B cell (primary cell): ENCODE results near the gene HCK. TPM values are rescaled to one million over a fixed set of nuclear protein-coding genes. Genes with fewer than 3 reads are reported as not detected.

ENCODE experiments used
- ATAC-seq: fragments of 200-7000 bp; cut with Tn5 transposase; one replicate; pipeline ENCODE4 v1.10.0; 2021; ENCODE audit warnings: low read depth, mild to moderate bottlenecking, moderate number of reproducible peaks, moderate library complexity
- CTCF ChIA-PET: fragments of 350-600 bp; sonication (Branson Sonifier 250); formaldehyde crosslinking; loops from one replicate; lab custom pipeline; 2021; ENCODE audit warnings: antibody characterized with exemption, inconsistent platforms; lab: Charles Lee
- POLR2A ChIA-PET: fragments of 350-600 bp; sonication (Branson Sonifier 250); formaldehyde crosslinking; loops from one replicate; lab custom pipeline; 2021; ENCODE audit warnings: antibody characterized with exemption; lab: Charles Lee
- DNase-seq: peaks from one replicate; pipeline ENCODE4 v3.0.0; 2013
- H2AFZ ChIP-seq: 2 replicates; pipeline ENCODE4 v1.6.1; 2012; ENCODE audit warnings: mild to moderate bottlenecking, low read depth, low read length; ENCODE audit not compliant: insufficient read depth, poor library complexity, severe bottlenecking
- H3K27ac ChIP-seq, 2 donors: 1 replicate in 1 of 2; 2 replicates in 1 of 2; pipeline ENCODE4 v1.5.1; 2012 to 2013; ENCODE audit warnings: low read length in 2 of 2, mild to moderate bottlenecking in 2 of 2, moderate library complexity in 1 of 2
- H3K27me3 ChIP-seq, 4 experiments: fragments of 200-600 bp in 1 of 4; sonication (generic) in 1 of 4; replicated peaks in 1 of 4; 1 replicate in 2 of 4; 2 replicates in 2 of 4; pipeline versions ENCODE4 v1.6.1 to v1.7.0; 2013 to 2016; ENCODE audit warnings: low read length in 3 of 4, mild to moderate bottlenecking in 2 of 4, mixed read lengths in 1 of 4, moderate library complexity in 1 of 4; ENCODE audit not compliant: insufficient read depth in 4 of 4, control insufficient read depth in 3 of 4; ENCODE audit errors: control extremely low read depth in 1 of 4
- H3K36me3 ChIP-seq, 2 experiments: replicated peaks in 1 of 2; 1 replicate in 1 of 2; 2 replicates in 1 of 2; pipeline versions ENCODE4 v1.6.1 to v1.7.1; 2013; ENCODE audit warnings: low read length in 1 of 2; ENCODE audit not compliant: insufficient read depth in 2 of 2, control insufficient read depth in 1 of 2; ENCODE audit errors: control extremely low read depth in 1 of 2, extremely low read depth in 1 of 2
- H3K4me1 ChIP-seq, 2 donors: fragments of 200-600 bp in 1 of 2; sonication (generic) in 1 of 2; 1 replicate in 1 of 2; 2 replicates in 1 of 2; pipeline versions ENCODE4 v1.5.1 to v1.6.1; 2013 to 2017; ENCODE audit warnings: low read length in 2 of 2; ENCODE audit not compliant: control insufficient read depth in 2 of 2, insufficient read depth in 2 of 2
- H3K4me2 ChIP-seq: replicated peaks from 2 replicates; pipeline ENCODE3; 2012; ENCODE audit warnings: mild to moderate bottlenecking, low read depth, low read length; ENCODE audit not compliant: poor library complexity, severe bottlenecking
- H3K4me3 ChIP-seq, 5 experiments: fragments of 200-600 bp in 1 of 5; sonication (generic) in 1 of 5; 1 replicate in 3 of 5; 2 replicates in 2 of 5; pipeline versions ENCODE4 v1.5.1 to v1.7.0; 2011 to 2016; ENCODE audit warnings: low read length in 4 of 5, mild to moderate bottlenecking in 4 of 5, low read depth in 2 of 5, control low read depth in 1 of 5, moderate library complexity in 1 of 5; ENCODE audit not compliant: insufficient read depth in 1 of 5; ENCODE audit errors: control extremely low read depth in 1 of 5, extremely low read depth in 1 of 5
- H3K79me2 ChIP-seq: fragments of 200-600 bp; sonication (generic); one replicate; pipeline ENCODE4 v1.6.0; 2016; ENCODE audit warnings: low read length; ENCODE audit not compliant: control insufficient read depth, insufficient read depth
- H3K9ac ChIP-seq: fragments of 200-600 bp; sonication (generic); 2 replicates; pipeline ENCODE4 v1.6.1; 2017; ENCODE audit warnings: mild to moderate bottlenecking, low read length, moderate library complexity
- H3K9me3 ChIP-seq, 3 donors: one replicate each; pipeline versions ENCODE4 v1.6.1 to v1.7.1; 2013; ENCODE audit warnings: low read length in 2 of 3; ENCODE audit not compliant: control insufficient read depth in 2 of 3, insufficient read depth in 1 of 3; ENCODE audit errors: control extremely low read depth in 1 of 3
- H4K20me1 ChIP-seq: 2 replicates; pipeline ENCODE4 v1.6.0; 2012; ENCODE audit warnings: mild to moderate bottlenecking, low read length; ENCODE audit not compliant: insufficient read depth, control insufficient read depth, poor library complexity, severe bottlenecking
- H3K27ac Mint-ChIP-seq: one replicate; pipeline ENCODE4 v1.8.0; 2021; ENCODE audit warnings: mixed read lengths
- H3K27me3 Mint-ChIP-seq: one replicate; pipeline ENCODE4 v1.8.0; 2021; ENCODE audit warnings: mixed read lengths
- H3K4me1 Mint-ChIP-seq: one replicate; pipeline ENCODE4 v1.8.0; 2021; ENCODE audit warnings: mixed read lengths
- H3K4me3 Mint-ChIP-seq: one replicate; pipeline ENCODE4 v1.8.0; 2021; ENCODE audit warnings: mixed read lengths
- H3K9me3 Mint-ChIP-seq: one replicate; pipeline ENCODE4 v1.8.0; 2022; ENCODE audit warnings: mixed read lengths; ENCODE audit not compliant: insufficient read depth
- EZH2 ChIP-seq: IDR thresholded peaks from 2 replicates; pipeline ENCODE4 v1.6.1; 2012; ENCODE audit warnings: borderline replicate concordance, low read depth, mild to moderate bottlenecking, moderate library complexity, low read length; ENCODE audit not compliant: insufficient read depth, poor library complexity, severe bottlenecking
- WGBS: methylation state at CpG from one replicate; pipeline ENCODE4 v1.1.5; 2013; ENCODE audit warnings: missing lambda C conversion rate; ENCODE audit not compliant: insufficient coverage; 5-methylcytosine and 5-hydroxymethylcytosine counted together
- intact Hi-C: fragments of 100-400 bp; cut with micrococcal nuclease; formaldehyde crosslinking; loops from one replicate; pipeline ENCODE4 v1.10.0; 2022
- polyA plus RNA-seq: library from polyadenylated mRNA; depleted of rRNA; stranded (reverse); fragments of >200 nt; gene quantifications from 2 replicates; pipeline ENCODE4 v1.2.3, GENCODE V29; 2012
- total RNA-seq, 2 donors: library from RNA; stranded (reverse); fragments of 120-200 nt in 1 of 2; gene quantifications; 1 replicate in 1 of 2; 2 replicates in 1 of 2; pipeline versions ENCODE4 v1.2.3 to v1.2.4, GENCODE V29; 2013 to 2022
- TF ChIP-seq, protein P1 (sequence below): fragments of 200-600 bp; IDR thresholded peaks from one replicate; pipeline ENCODE4 v1.8.0; 2022; ENCODE audit warnings: antibody characterized with exemption, mild to moderate bottlenecking

Gene HCK
- total and polyA plus RNA-seq, 2 donors (not counting 1 experiment from before 2014, with no cell fraction given) = 33.3 to 48.6 TPM

DNA sequence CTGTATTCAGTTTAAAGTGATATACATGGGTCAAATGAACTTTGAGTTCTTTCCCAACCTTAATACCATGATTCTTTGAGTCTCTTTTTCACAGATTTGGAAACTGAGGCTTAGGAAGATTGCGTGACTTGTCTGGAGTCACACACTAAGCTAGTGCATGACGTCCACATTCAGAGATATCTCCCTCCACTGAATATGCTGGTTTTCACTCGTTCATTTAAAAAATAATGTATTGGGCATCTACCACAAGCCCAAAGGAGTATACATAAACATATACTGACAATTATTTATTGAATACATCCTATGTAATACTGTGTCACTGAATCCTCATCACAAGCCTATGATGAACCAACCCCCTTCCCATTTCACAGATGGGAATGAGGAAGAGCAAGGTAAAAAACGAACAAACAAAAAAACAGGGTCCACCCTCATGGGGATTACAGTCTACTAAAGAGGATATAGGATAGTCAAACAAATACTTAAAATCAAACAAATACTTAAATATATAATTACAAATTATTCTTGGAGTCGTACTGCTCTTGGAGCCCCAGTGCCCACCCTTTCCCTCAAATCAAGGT, 56.9 kb downstream of the HCK start:
- peaks cover 0 to 3% of the 10 kb centered on the region in 2 experiments for H3K36me3 ChIP-seq
- Mint-ChIP-seq H3K4me1 (peaks cover 32% of the 10 kb centered on the region), H3K27ac (peak overlapping the region; percentile 99), H3K27me3 (no peaks in the 10 kb centered on the region), H3K9me3 (no peaks in the 10 kb centered on the region), H3K4me3 (peak overlapping the region; percentile 99)
- intact Hi-C loops = loop anchor here (1.0 to 5.0 kb wide), 4 partner anchors 69 to 1703 kb away; partner anchors contain the start of genes CHMP4B and PDRG1
- no peaks in the 10 kb centered on the region for H3K27me3 ChIP-seq
- H3K4me2 ChIP-seq = no peak overlapping the region
- H3K79me2 ChIP-seq = peaks cover 45% of the 10 kb centered on the region
- WGBS = 100% methylated on average over 1 of the region's 5 CpGs
- H3K9ac ChIP-seq = peak overlapping the region; percentile 100
- POLR2A ChIA-PET = interaction anchor here (0.6 to 1.3 kb wide), 2 partner anchors 189 to 229 kb away, joined by 3 to 4 read pairs; no protein-coding TSS in a partner anchor
- H3K4me1 ChIP-seq = peaks cover 8 to 9% of the 10 kb centered on the region in 2 donors
- H3K4me3 ChIP-seq = peak overlapping the region; percentile 87 to 96 (median 95)
- no peaks in the 10 kb centered on the region for H3K9me3 ChIP-seq
- no peak for ATAC-seq
- DNase-seq = no peak
- CTCF ChIA-PET = interaction anchor here (1.0 to 4.2 kb wide), 3 partner anchors 67 to 74 kb away, joined by 4 to 18 read pairs (median 4); no protein-coding TSS in a partner anchor
- peak overlapping the region; percentile 99 for H3K27ac ChIP-seq
- TF ChIP-seq EZH2 = no peak
- TF ChIP-seq, protein P1, sequence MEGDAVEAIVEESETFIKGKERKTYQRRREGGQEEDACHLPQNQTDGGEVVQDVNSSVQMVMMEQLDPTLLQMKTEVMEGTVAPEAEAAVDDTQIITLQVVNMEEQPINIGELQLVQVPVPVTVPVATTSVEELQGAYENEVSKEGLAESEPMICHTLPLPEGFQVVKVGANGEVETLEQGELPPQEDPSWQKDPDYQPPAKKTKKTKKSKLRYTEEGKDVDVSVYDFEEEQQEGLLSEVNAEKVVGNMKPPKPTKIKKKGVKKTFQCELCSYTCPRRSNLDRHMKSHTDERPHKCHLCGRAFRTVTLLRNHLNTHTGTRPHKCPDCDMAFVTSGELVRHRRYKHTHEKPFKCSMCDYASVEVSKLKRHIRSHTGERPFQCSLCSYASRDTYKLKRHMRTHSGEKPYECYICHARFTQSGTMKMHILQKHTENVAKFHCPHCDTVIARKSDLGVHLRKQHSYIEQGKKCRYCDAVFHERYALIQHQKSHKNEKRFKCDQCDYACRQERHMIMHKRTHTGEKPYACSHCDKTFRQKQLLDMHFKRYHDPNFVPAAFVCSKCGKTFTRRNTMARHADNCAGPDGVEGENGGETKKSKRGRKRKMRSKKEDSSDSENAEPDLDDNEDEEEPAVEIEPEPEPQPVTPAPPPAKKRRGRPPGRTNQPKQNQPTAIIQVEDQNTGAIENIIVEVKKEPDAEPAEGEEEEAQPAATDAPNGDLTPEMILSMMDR = no peak
- peaks cover 14% of the 10 kb centered on the region for H4K20me1 ChIP-seq
- H2AFZ ChIP-seq = peak overlapping the region; percentile 99
